Left lung (tissue), 14 donors: ENCODE data around the gene RBFOX2. TPM values are rescaled to one million over a fixed set of nuclear protein-coding genes. Genes with fewer than 3 reads are reported as not detected.

Experiments used
- ATAC-seq: fragments of 200-7000 bp; cut with Tn5 transposase; one replicate; pipeline ENCODE4 v1.9.1; 2020; ENCODE audit warnings: moderate library complexity
- DNase-seq, 4 donors: peaks; one replicate each; pipeline ENCODE4 v3.0.0-alpha.2; 2013 to 2020
- H3K27ac ChIP-seq, 2 donors: fragments of 200-600 bp; sonication (generic) in 1 of 2; one replicate each; pipeline versions ENCODE4 v1.5.0 to v1.8.0; 2020 to 2021
- H3K27me3 ChIP-seq, 2 donors: fragments of 200-600 bp; sonication (generic) in 1 of 2; one replicate each; pipeline versions ENCODE4 v1.5.0 to v1.8.0; 2020 to 2021
- H3K36me3 ChIP-seq, 2 donors: fragments of 200-600 bp; sonication (generic) in 1 of 2; one replicate each; pipeline versions ENCODE4 v1.5.0 to v1.8.0; 2020 to 2021
- H3K4me1 ChIP-seq, 2 donors: fragments of 200-600 bp; one replicate each; pipeline ENCODE4 v1.8.0; 2021
- H3K4me3 ChIP-seq, 2 donors: fragments of 200-600 bp; sonication (generic) in 1 of 2; one replicate each; pipeline versions ENCODE4 v1.5.0 to v1.8.0; 2020 to 2021; ENCODE audit warnings: mild to moderate bottlenecking in 1 of 2
- H3K9me3 ChIP-seq, 2 donors: fragments of 200-600 bp; sonication (generic) in 1 of 2; one replicate each; pipeline versions ENCODE4 v1.5.0 to v1.8.0; 2020 to 2021
- CTCF ChIP-seq, 2 donors: fragments of 200-600 bp; sonication (generic) in 1 of 2; IDR thresholded peaks; one replicate each; pipeline versions ENCODE4 v1.5.0 to v1.8.0; 2021; ENCODE audit warnings: antibody characterized with exemption in 2 of 2
- intact Hi-C, 2 donors: fragments of 100-400 bp; cut with DNase I; formaldehyde crosslinking; loops; one replicate each; pipeline versions ENCODE4 v1.11.2 to v1.14.2; 2022
- long read RNA-seq, 12 donors: library from polyadenylated mRNA in 2 of 12; unstranded in 2 of 12; transcript quantifications; one replicate each; pipeline ENCODE4 v2.0.0 and lab custom pipeline, GENCODE V29; 2019 to 2026
- polyA plus RNA-seq, 6 donors: library from polyadenylated mRNA; unstranded; fragments of 120-200 nt; gene quantifications; one replicate each; pipeline ENCODE4 v1.2.1, GENCODE V29; 2013; ENCODE audit not compliant: insufficient read length in 6 of 6
- total RNA-seq, 2 donors: library from RNA; stranded (reverse); fragmentation: NEBNext Ultra II Directional; extraction: Animal tissue kit (Norgen Biotek cat#: 25700); gene quantifications; one replicate each; pipeline ENCODE4 v1.2.1, GENCODE V29; 2021
- donor health status: DM: no; HTN: yes; CAD: no.
- donor health status: DM: no; HTN: no; CAD: no.

Gene RBFOX2
- total RNA-seq (10 to 100 TPM; 63.1 to 91.3 TPM), polyA plus RNA-seq (100 to 1,000 TPM; 145 to 171 (median 157) TPM)
- long read RNA-seq, donor 1, partial matches to known transcripts, result 55 of 78 reads
- long read RNA-seq, donor 1, other reads (novel, unspliced or antisense), result 8 of 78 reads
- long read RNA-seq, donor 2, transcript RBFOX2-210 (13 exons, 1,935 nt), result major isoform, 6 of 64 reads
- long read RNA-seq, donor 2, partial matches to known transcripts, result 42 of 64 reads
- long read RNA-seq, donor 2, other reads (novel, unspliced or antisense), result 5 of 64 reads
- long read RNA-seq, donor 3, transcript RBFOX2-211 (3 exons, 2,396 nt), result major isoform, 5 of 3,470 reads
- long read RNA-seq, donor 3, partial matches to known transcripts, result 3,456 of 3,470 reads
- long read RNA-seq, donor 3, other reads (novel, unspliced or antisense), result 0 of 3,470 reads
- long read RNA-seq, donor 4, full-length matches to known transcripts, result 18 of 628 reads
- long read RNA-seq, donor 4, partial matches to known transcripts, result 3 of 628 reads
- long read RNA-seq, donor 4, other reads (novel, unspliced or antisense), result 607 of 628 reads
- long read RNA-seq, donor 5, transcript RBFOX2-211 (3 exons, 2,396 nt), result major isoform, 5 of 40 reads
- long read RNA-seq, donor 5, partial matches to known transcripts, result 22 of 40 reads
- long read RNA-seq, donor 5, other reads (novel, unspliced or antisense), result 5 of 40 reads
- long read RNA-seq, donor 6, partial matches to known transcripts, result 6 of 16 reads
- long read RNA-seq, donor 6, other reads (novel, unspliced or antisense), result 0 of 16 reads
- long read RNA-seq, donor 7, full-length matches to known transcripts, result 10 of 10 reads
- long read RNA-seq, donor 7, partial matches to known transcripts, result 0 of 10 reads
- long read RNA-seq, donor 7, other reads (novel, unspliced or antisense), result 0 of 10 reads
- long read RNA-seq, donor 8, partial matches to known transcripts, result 16 of 26 reads
- long read RNA-seq, donor 8, other reads (novel, unspliced or antisense), result 0 of 26 reads
- long read RNA-seq, donor 9, result 0 reads
- long read RNA-seq, donor 10, full-length matches to known transcripts, result 3 of 442 reads
- long read RNA-seq, donor 10, partial matches to known transcripts, result 0 of 442 reads
- long read RNA-seq, donor 10, other reads (novel, unspliced or antisense), result 439 of 442 reads
- long read RNA-seq, donor 11, partial matches to known transcripts, result 27 of 43 reads
- long read RNA-seq, donor 11, other reads (novel, unspliced or antisense), result 5 of 43 reads
- long read RNA-seq, donor 12, partial matches to known transcripts, result 2,472 of 2,478 reads
- long read RNA-seq, donor 12, other reads (novel, unspliced or antisense), result 0 of 2,478 reads

GRCh38 chr22:36028646-36029405 is at the start of gene RBFOX2:
RBFOX2 (minus strand) TSS chr22:36028824; CDS start chr22:36028425, 399 bp downstream.
- intact Hi-C loops, result no loop called here
- ATAC-seq (peak; percentile 95), DNase-seq (peak; percentile 93 to 98 (median 94))

GRCh38 chr22:36077271-36077670 is 48.6 kb upstream of the RBFOX2 start:
- intact Hi-C loops, result no loop called here
- no peak overlapping the region for H3K4me3 ChIP-seq
- no peak overlapping the region for H3K27ac ChIP-seq
- no peak for DNase-seq
- no peaks in the 10 kb centered on the region for H3K9me3 ChIP-seq
- no peaks in the 10 kb centered on the region for H3K4me1 ChIP-seq
- H3K36me3 ChIP-seq, result no peaks in the 10 kb centered on the region
- ATAC-seq, result peak; percentile 46
- H3K27me3 ChIP-seq, result no peaks in the 10 kb centered on the region
- TF ChIP-seq CTCF (IDR thresholded peaks at IDR 0.05), result no peak

More at GRCh38 chr22:36028646-36029405, at the start of gene RBFOX2:
- TF ChIP-seq CTCF (IDR thresholded peaks at IDR 0.05), result no peak
- Histone ChIP-seq H3K4me1 (peaks cover 4 to 10% of the 10 kb centered on the region in 2 donors), H3K9me3 (no peaks in the 10 kb centered on the region), H3K4me3 (peak within 1 kb of the TSS; percentile 61 to 65), H3K36me3 (no peaks in the 10 kb centered on the region), H3K27ac (peak within 1 kb of the TSS; percentile 75 to 90), H3K27me3 (peaks cover 0 to 39% of the 10 kb centered on the region in 2 donors)

GRCh38 chr22:36075724-36076123 is 47.1 kb upstream of the RBFOX2 start:
- no peak for TF ChIP-seq CTCF (IDR thresholded peaks at IDR 0.05)
- Histone ChIP-seq H3K27me3 (no peaks in the 10 kb centered on the region), H3K27ac (no peak overlapping the region), H3K4me1 (no peaks in the 10 kb centered on the region), H3K36me3 (no peaks in the 10 kb centered on the region), H3K4me3 (no peak overlapping the region), H3K9me3 (no peaks in the 10 kb centered on the region)
- intact Hi-C loops, result no loop called here
- no peak for ATAC-seq
- DNase-seq, result no peak

- ATAC-seq, result no peak
- Histone ChIP-seq H3K4me3 (no peak overlapping the region), H3K4me1 (no peaks in the 10 kb centered on the region), H3K36me3 (no peaks in the 10 kb centered on the region), H3K27me3 (no peaks in the 10 kb centered on the region), H3K27ac (no peak overlapping the region), H3K9me3 (no peaks in the 10 kb centered on the region)
- no peak for TF ChIP-seq CTCF (IDR thresholded peaks at IDR 0.05)
- intact Hi-C loops, result no loop called here
- no peak for DNase-seq
These were observed 46.6 kb upstream of the RBFOX2 start for GRCh38 chr22:36075230-36075629.
